GM12878 (cell line): ENCODE measurements around the gene ASAH2. TPM values are rescaled to one million over a fixed set of nuclear protein-coding genes. Genes with fewer than 3 reads are reported as not detected.

Experiments
- BCL11A ChIP-seq: IDR thresholded peaks from 2 replicates; pipeline ENCODE4 v1.6.1; 2011; ENCODE audit warnings: low read depth, low read length
- CBFB ChIP-seq: IDR thresholded peaks from 2 replicates; pipeline ENCODE4 v1.6.1; 2016; ENCODE audit warnings: antibody characterized with exemption, low read depth
- FOS ChIP-seq: IDR thresholded peaks from 3 replicates; pipeline ENCODE4 v1.6.1; 2011; ENCODE audit warnings: borderline replicate concordance; ENCODE audit not compliant: insufficient read length; ENCODE audit errors: extremely low read depth
- FOXM1 ChIP-seq: IDR thresholded peaks from 2 replicates; pipeline ENCODE4 v1.6.1; 2012; ENCODE audit warnings: low read depth, mild to moderate bottlenecking, inconsistent platforms, low read length, moderate library complexity
- HCFC1 ChIP-seq: fragments of 150-350 bp; IDR thresholded peaks from 2 replicates; pipeline ENCODE4 v1.6.1; 2014; ENCODE audit warnings: low read length
- MEF2A ChIP-seq: IDR thresholded peaks from 2 replicates; pipeline ENCODE4 v1.6.1; 2011; ENCODE audit warnings: low read depth, mild to moderate bottlenecking, low read length, moderate library complexity; ENCODE audit not compliant: insufficient read depth
- MYC ChIP-seq: IDR thresholded peaks from 2 replicates; pipeline ENCODE4 v1.6.1; 2011; ENCODE audit warnings: mild to moderate bottlenecking, low read length, moderate library complexity, inconsistent platforms; ENCODE audit not compliant: insufficient read depth, insufficient replicate concordance, insufficient read length, severe bottlenecking
- PAX5 ChIP-seq: IDR thresholded peaks from 2 replicates; pipeline ENCODE4 v1.6.1; 2011; ENCODE audit warnings: low read depth, low read length, borderline replicate concordance
- RAD21 ChIP-seq: IDR thresholded peaks from 2 replicates; pipeline ENCODE4 v1.6.1; 2011; ENCODE audit warnings: mild to moderate bottlenecking, low read depth, low read length, moderate library complexity; ENCODE audit not compliant: insufficient read depth
- SMAD5 ChIP-seq: IDR thresholded peaks from 2 replicates; pipeline ENCODE4 v1.6.1; 2016; ENCODE audit warnings: antibody characterized with exemption, low read depth
- SUPT20H ChIP-seq: IDR thresholded peaks from 2 replicates; pipeline ENCODE4 v1.6.1; 2011; ENCODE audit warnings: low read depth, mild to moderate bottlenecking, low read length, moderate library complexity, borderline replicate concordance; ENCODE audit not compliant: control insufficient read depth
- TAF1 ChIP-seq: IDR thresholded peaks from 2 replicates; pipeline ENCODE4 v1.6.1; 2011; ENCODE audit warnings: mild to moderate bottlenecking, low read depth, low read length, borderline replicate concordance
- ZZZ3 ChIP-seq: IDR thresholded peaks from 2 replicates; pipeline ENCODE4 v1.6.1; 2011; ENCODE audit warnings: low read depth; ENCODE audit not compliant: control insufficient read depth, insufficient read length
- polyA plus RNA-seq, 11 experiments: library from polyadenylated mRNA; depleted of rRNA in 4 of 11; unstranded in 6 of 11; stranded (reverse) in 5 of 11; fragments of >200 nt; fragmentation: Nextera tagmentation in 4 of 11; fragmentation: Illumina TruSeq in 1 of 11; extraction: Ambion mirVana in 4 of 11; extraction: Trizol in 1 of 11; gene quantifications; 1 replicate in 1 of 11; 2 replicates in 10 of 11; pipeline versions ENCODE4 v1.2.1 to v1.2.3, GENCODE V29; 2011 to 2016; ENCODE audit warnings: inconsistent platforms in 2 of 11, missing spikeins in 2 of 11, low read depth in 1 of 11
- total RNA-seq, 4 experiments: library from RNA; depleted of rRNA in 3 of 4; stranded (reverse); fragments of >200 nt in 3 of 4; fragmentation: Illumina TruSeq in 1 of 4; extraction: Trizol in 1 of 4; gene quantifications; 2 replicates each; pipeline versions ENCODE4 v1.2.1 to v1.2.3, GENCODE V29; 2013 to 2021
- TF ChIP-seq, protein P1 (sequence below): fragments of 450-650 bp; IDR thresholded peaks from 2 replicates; pipeline ENCODE4 v1.6.1; 2016; ENCODE audit warnings: mild to moderate bottlenecking, moderate library complexity, borderline replicate concordance
- TF ChIP-seq, protein P2 (sequence below): fragments of 450-650 bp; IDR thresholded peaks from 2 replicates; pipeline ENCODE4 v1.6.1; 2016; ENCODE audit warnings: mild to moderate bottlenecking
- TF ChIP-seq, protein P3 (sequence below): fragments of 150-350 bp; IDR thresholded peaks from 2 replicates; pipeline ENCODE4 v1.6.1; 2014; ENCODE audit warnings: mild to moderate bottlenecking, low read depth, low read length
- TF ChIP-seq, protein P4 (sequence below): fragments of 450-650 bp; IDR thresholded peaks from 2 replicates; pipeline ENCODE4 v1.6.1; 2017; ENCODE audit warnings: mild to moderate bottlenecking
- TF ChIP-seq, protein P5 (sequence below): fragments of 450-650 bp; formaldehyde crosslinking; IDR thresholded peaks from 2 replicates; pipeline ENCODE4 v1.4.0; 2022; ENCODE audit warnings: mild to moderate bottlenecking, moderate library complexity

The ASAH2 gene
- total and polyA plus RNA-seq, 10 of the 15 experiments (the other 5 are each of a cell fraction or from before 2014, with no cell fraction given): 0.23 to 2.3 (median 1.1) TPM

DNA sequence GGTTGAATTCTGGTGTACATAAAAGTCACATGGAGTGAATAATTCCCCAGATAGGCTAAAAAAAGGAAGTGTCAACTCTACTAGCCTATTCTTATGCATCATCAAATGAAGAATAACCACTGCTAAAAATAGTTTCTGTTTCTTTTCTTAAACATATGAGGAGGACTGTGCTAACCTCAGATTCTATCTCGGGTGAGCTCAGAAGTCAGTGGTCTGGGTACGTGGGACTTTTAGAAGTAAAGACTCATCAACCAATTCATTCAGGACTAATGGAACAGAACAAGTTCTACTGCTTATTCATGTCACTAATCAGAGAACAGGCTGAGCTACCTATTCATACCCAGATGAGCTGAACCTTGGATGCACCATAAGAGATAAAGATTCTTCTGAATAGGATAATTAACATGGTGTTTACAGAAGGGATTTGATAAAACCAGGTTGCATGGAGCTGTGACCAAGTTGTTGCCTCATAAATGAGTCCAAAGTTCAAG, 9.5 kb upstream of the ASAH2 start (continued):
- TF ChIP-seq, protein P1, sequence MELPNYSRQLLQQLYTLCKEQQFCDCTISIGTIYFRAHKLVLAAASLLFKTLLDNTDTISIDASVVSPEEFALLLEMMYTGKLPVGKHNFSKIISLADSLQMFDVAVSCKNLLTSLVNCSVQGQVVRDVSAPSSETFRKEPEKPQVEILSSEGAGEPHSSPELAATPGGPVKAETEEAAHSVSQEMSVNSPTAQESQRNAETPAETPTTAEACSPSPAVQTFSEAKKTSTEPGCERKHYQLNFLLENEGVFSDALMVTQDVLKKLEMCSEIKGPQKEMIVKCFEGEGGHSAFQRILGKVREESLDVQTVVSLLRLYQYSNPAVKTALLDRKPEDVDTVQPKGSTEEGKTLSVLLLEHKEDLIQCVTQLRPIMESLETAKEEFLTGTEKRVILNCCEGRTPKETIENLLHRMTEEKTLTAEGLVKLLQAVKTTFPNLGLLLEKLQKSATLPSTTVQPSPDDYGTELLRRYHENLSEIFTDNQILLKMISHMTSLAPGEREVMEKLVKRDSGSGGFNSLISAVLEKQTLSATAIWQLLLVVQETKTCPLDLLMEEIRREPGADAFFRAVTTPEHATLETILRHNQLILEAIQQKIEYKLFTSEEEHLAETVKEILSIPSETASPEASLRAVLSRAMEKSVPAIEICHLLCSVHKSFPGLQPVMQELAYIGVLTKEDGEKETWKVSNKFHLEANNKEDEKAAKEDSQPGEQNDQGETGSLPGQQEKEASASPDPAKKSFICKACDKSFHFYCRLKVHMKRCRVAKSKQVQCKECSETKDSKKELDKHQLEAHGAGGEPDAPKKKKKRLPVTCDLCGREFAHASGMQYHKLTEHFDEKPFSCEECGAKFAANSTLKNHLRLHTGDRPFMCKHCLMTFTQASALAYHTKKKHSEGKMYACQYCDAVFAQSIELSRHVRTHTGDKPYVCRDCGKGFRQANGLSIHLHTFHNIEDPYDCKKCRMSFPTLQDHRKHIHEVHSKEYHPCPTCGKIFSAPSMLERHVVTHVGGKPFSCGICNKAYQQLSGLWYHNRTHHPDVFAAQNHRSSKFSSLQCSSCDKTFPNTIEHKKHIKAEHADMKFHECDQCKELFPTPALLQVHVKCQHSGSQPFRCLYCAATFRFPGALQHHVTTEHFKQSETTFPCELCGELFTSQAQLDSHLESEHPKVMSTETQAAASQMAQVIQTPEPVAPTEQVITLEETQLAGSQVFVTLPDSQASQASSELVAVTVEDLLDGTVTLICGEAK: no peak
- TF ChIP-seq FOXM1 (peak; percentile 62; the same call in 1 of the 2 replicates), SMAD5 (no peak), MEF2A (peak; percentile 99), MYC (no peak), ZZZ3 (no peak), TAF1 (no peak), PAX5 (peak; percentile 92; the same call in 1 of the 2 replicates), RAD21 (no peak), FOS (no peak), CBFB (peak; percentile 82; the same call in 1 of the 2 replicates), HCFC1 (no peak), SUPT20H (no peak), BCL11A (peak; percentile 68)
- TF ChIP-seq, protein P2, sequence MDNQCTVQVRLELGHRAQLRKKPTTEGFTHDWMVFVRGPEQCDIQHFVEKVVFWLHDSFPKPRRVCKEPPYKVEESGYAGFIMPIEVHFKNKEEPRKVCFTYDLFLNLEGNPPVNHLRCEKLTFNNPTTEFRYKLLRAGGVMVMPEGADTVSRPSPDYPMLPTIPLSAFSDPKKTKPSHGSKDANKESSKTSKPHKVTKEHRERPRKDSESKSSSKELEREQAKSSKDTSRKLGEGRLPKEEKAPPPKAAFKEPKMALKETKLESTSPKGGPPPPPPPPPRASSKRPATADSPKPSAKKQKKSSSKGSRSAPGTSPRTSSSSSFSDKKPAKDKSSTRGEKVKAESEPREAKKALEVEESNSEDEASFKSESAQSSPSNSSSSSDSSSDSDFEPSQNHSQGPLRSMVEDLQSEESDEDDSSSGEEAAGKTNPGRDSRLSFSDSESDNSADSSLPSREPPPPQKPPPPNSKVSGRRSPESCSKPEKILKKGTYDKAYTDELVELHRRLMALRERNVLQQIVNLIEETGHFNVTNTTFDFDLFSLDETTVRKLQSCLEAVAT: no peak
- TF ChIP-seq, protein P3, sequence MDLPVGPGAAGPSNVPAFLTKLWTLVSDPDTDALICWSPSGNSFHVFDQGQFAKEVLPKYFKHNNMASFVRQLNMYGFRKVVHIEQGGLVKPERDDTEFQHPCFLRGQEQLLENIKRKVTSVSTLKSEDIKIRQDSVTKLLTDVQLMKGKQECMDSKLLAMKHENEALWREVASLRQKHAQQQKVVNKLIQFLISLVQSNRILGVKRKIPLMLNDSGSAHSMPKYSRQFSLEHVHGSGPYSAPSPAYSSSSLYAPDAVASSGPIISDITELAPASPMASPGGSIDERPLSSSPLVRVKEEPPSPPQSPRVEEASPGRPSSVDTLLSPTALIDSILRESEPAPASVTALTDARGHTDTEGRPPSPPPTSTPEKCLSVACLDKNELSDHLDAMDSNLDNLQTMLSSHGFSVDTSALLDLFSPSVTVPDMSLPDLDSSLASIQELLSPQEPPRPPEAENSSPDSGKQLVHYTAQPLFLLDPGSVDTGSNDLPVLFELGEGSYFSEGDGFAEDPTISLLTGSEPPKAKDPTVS: no peak
- TF ChIP-seq, protein P4, sequence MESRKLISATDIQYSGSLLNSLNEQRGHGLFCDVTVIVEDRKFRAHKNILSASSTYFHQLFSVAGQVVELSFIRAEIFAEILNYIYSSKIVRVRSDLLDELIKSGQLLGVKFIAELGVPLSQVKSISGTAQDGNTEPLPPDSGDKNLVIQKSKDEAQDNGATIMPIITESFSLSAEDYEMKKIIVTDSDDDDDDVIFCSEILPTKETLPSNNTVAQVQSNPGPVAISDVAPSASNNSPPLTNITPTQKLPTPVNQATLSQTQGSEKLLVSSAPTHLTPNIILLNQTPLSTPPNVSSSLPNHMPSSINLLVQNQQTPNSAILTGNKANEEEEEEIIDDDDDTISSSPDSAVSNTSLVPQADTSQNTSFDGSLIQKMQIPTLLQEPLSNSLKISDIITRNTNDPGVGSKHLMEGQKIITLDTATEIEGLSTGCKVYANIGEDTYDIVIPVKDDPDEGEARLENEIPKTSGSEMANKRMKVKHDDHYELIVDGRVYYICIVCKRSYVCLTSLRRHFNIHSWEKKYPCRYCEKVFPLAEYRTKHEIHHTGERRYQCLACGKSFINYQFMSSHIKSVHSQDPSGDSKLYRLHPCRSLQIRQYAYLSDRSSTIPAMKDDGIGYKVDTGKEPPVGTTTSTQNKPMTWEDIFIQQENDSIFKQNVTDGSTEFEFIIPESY: no peak
- TF ChIP-seq, protein P5, sequence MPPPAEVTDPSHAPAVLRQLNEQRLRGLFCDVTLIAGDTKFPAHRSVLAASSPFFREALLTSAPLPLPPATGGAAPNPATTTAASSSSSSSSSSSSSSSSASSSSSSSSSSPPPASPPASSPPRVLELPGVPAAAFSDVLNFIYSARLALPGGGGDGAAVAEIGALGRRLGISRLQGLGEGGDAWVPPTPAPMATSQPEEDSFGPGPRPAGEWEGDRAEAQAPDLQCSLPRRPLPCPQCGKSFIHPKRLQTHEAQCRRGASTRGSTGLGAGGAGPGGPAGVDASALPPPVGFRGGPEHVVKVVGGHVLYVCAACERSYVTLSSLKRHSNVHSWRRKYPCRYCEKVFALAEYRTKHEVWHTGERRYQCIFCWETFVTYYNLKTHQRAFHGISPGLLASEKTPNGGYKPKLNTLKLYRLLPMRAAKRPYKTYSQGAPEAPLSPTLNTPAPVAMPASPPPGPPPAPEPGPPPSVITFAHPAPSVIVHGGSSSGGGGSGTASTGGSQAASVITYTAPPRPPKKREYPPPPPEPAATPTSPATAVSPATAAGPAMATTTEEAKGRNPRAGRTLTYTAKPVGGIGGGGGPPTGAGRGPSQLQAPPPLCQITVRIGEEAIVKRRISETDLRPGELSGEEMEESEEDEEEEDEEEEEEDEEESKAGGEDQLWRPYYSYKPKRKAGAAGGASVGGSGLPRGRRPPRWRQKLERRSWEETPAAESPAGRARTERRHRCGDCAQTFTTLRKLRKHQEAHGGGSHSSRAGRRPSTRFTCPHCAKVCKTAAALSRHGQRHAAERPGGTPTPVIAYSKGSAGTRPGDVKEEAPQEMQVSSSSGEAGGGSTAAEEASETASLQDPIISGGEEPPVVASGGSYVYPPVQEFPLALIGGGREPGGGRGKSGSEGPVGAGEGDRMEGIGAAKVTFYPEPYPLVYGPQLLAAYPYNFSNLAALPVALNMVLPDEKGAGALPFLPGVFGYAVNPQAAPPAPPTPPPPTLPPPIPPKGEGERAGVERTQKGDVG (CRISPR knock-in tag): no peak
